GM19238 (cell line): Measurements from ENCODE around the gene KRTAP10-12.

Experiments
- DNase-seq: peaks from one replicate; pipeline ENCODE4 v3.0.0; 2011; ENCODE audit warnings: low spot score; ENCODE audit not compliant: insufficient read length

The KRTAP10-12 gene

DNA sequence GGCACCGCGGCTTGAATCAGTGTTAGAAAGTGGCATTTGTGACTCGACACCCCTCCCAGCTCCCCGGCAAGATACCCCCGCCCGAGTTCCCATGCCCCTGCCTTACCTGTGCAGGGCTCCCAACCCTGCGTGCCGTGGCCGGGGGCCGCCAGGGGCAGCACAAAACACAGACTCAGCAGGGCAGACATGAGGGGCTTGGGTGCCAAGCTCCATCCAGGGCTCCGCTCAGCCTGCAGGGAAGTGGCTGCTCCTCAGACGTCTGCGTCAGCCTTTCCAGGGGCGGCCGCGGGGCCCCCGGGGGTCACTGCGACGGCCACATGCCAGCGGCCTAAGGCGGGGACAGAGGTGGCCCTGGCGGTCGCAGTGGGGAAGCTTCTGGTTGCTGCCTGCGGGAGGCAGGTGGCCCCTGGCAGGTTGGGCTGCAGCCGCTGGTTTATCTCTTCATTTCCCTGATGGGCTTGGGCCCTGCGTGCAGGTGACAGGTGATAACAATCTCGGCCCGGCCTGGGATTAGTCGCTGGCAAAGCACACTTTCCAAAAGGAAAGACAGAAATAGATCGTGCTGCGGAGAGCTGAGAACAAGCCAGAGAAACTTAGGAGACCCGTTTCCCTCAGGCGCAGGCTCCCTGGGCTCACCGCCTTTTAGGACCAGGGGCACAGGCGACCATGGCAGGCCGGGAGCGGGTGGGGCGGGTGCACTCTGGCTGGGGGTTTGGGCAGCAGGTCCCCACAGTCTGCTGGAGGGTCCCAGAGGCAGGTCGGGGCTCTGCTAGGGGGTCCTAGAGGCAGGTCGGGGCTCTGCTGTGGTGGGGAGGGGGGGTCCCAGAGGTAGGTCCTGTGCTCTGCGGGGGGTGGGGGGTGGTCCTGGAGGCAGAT, 14.6 kb downstream of the KRTAP10-12 start, which contains the start of gene TSPEAR:
TSS of gene TSPEAR (minus strand) at position 246 of the 876 bp plus-strand sequence. CDS start at position 188, 58 bp downstream.
- DNase-seq = no peak

DNA sequence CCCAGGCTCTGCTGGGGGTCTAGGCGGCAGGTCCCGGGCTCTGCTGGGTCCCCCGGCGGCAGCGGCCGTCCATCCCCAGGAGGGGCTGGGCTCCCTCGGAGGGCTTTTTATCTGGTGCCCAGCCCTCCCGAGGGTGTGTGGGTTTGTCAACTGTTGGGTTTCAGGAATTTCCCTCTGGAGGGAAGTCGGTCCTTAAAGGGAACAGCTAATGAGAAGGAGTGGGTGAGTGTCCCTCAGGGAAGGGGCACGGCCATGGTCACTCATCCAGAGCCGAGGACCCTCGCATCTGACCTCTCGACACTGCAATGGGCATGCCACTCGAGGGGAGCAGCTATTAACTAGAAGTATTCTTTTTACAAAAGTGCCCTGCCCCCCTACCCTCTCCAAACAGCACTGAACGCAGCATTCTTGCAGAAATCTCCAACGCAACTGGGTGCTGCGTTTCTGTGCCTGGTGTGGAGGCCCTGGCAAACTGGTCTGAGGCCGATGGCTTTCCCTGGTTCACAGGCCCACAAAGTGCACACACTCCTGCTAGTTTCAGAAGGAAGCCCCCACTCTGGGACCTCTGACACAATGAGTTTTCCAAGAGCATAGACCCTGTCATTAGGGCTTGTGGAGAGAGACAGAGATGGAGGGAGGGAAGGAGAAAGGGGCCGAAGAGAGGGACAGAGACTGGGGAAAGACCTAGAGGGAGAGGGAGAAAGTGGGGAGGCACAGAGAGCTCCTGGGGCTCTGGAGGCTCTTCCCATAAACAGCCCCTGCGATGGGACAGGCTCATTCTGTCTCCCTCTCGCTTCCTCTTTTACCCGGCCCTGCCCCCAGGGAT, 15.4 kb downstream of the KRTAP10-12 start:
- no peak for DNase-seq

DNA sequence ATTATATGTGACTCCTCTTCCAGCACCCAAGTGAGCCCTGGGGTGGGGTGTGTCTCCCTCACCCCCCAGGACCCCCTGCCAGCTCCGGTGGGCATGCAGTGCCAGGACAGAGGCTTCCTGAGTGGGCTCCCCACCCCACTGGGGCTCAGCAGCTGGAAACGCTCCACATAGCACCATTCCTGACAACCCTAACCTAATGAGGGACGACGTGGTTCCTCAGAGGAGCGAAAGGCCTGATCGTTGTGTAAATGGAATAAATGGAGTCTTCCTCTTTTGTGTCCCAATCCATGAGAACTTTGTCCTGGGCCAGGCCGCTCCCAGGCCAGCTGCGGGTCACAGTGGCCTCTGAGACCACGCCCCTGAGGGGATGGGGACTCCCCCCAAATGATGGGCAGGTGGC, 16.2 kb downstream of the KRTAP10-12 start:
- DNase-seq = no peak

DNA sequence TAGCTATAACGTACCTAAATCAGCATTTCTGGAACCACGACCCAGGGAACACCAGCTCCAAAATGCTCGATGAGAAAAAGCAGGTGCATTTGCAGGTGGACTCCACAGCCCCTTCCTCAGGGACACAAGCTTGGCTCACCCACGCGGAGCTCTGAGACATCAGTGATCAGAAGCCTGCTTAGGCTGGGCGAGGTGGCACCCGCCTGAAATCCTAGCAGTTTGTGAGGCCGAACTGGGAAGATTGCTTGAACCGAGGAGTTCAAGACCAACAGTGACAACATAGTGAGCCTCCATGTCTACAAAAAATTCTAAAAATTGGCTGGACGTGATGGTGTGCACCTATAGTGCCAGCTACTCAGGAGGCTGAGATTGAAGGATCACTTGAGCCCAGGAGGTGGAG, 16.9 kb downstream of the KRTAP10-12 start:
- no peak for DNase-seq

DNA sequence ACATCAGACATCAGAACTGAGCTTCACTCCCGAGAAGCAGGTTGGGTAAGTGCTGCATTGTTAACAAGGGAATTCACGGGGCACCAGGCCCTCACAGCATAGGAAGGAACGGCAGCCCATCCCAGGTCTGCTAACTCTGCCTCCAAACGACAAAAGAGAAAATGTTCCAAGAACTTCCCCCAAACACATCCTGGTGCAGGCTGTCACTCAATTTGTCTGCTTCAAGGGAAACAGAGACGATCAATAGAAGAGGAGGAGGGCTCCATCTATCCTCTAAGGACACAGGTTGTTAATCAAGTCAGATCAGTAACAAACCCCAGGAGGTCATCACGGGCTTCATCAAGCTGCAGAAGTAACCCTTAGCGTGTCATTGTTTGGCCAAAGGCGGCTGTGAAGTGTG, 17.9 kb downstream of the KRTAP10-12 start:
- no peak for DNase-seq

DNA sequence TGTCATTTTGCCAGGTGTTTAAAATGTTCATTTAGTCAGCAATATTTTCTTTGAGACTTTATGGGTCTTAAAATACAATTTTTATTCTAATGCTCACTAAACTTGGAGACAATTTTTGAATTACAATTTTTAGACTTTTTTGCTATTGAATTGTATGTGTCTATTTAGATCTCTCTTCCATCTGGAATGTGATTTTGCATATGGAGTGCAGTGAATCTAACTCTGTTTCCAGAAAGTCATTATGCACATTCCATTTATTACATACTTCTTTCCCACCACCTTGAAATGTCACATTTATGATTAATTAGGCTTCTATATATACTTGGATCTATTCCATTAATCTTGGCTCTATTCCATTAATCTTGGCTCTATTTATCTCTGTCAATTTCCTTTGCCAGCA, 20.0 kb downstream of the KRTAP10-12 start:
- no peak for DNase-seq

DNA sequence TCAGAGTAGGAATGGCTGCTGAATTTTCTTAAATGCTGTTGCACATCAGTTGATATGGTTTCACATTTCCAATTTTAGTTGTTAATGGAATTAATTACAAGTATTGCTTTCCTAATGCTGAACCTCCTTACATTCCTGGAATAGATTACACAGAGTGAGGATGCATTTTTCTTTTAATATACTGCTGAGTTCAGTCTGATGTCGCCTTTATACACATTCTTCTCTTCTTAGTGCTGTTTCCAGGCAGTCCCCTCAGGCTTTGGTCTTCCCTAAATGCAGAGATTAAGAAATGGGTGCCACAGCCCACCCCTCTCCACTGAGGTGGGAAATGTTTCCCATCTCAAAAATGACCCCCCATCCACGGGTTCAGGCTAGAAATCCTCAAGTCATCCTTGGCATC, 21.1 kb downstream of the KRTAP10-12 start:
- DNase-seq = no peak

DNA sequence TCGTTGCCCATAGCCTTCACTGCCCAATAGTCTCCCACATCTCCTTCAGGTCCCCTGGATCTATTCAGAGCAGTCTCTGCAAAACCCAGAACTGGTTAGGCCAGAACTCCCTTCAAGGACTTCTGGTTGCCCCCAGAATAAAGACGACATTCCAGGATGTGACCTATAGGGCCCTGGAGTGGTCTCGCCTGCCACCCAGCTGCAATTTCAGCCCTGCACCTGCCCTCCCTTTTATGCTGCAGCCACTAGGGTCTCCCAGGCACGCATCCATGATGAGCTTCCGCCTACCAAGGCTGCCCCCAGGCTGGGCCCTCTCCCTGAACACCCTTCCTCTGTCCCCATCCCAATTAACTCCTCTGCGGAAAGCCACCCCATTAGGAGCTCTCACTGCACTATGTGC, 21.6 kb downstream of the KRTAP10-12 start:
- DNase-seq = no peak

DNA sequence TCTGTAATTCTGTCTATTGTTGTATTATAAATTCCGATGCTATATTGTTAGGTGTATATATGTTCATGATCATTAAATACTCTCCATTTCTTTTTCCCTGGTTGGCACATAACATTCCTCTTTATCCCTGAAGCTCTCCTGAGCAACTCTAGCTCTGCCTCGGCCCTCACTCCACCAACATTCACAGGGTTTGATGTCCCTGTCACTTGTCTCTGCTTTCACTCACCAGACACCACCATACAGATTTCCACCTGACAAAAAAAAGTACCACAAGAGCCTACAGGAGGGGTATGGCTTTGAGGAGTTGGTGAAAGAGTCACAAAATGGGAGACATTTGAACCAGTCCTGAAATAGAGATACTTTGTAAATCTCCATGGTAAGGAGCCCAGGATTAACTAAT, 23.2 kb downstream of the KRTAP10-12 start:
- no peak for DNase-seq

DNA sequence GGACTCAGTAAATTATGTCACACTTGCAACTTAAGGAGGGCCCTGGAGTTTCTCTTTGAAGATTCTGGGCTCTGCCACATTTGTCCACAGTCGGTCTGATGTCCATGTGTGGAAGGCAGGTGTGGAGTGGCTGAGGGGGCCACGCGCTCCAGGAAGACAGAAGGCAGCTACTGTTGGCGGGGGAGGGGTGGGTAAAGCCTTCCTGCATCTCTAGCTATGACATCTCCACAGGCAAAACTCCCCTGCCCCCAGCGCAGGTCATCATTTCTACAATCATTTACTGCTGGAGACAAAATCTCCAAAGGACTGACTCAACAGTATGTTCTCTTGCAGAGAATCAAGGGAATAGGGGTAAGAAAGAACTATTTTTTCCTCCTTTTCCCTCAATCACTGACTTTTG, 25.8 kb downstream of the KRTAP10-12 start:
- no peak for DNase-seq

DNA sequence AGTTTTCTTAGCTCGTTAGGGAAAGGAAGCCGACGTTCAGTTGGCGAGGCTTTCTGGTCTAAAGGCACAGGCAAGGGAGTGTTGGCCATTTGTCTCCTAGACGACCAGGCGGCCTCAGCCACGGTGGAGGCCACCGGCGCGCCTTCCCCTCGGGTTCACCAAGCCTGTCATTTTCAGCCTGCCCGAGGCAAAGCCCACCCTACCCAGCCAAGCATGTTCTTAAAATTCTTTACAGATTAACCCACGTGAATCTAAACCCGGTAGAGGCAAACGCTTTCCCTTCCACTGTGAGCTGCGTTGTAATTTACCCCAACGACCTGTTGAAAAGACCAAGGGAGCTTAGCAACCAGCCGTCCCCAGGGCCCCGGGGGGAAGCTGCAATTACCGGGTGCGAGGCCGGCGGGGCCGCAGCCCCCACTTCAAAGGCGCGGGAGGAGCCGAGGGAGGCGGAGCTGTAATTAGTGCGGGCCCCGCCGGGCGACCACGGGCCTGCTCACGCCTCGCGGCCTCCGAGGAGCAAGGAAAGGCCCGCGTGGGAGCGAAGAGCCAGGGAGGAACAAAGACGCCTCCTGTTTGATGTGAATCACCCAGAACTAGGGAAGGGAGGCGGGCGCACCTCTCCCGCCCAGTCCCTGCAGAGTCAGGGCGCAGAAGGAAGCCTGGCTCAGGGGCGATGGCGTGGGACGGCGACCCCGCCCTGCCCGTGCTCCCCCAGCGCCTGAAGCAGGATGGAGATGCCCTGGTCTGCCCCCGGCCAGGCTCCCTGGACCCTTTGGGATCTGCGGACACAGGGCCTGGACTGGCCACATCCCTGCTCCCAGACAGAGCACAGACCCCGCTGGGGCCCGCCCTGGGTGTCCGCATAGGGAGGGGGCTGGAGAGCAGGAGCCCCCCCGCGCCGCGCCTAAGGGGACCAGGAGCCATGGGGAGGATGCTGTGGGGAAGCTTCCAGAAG, 26.5 kb downstream of the KRTAP10-12 start:
- DNase-seq = no peak

DNA sequence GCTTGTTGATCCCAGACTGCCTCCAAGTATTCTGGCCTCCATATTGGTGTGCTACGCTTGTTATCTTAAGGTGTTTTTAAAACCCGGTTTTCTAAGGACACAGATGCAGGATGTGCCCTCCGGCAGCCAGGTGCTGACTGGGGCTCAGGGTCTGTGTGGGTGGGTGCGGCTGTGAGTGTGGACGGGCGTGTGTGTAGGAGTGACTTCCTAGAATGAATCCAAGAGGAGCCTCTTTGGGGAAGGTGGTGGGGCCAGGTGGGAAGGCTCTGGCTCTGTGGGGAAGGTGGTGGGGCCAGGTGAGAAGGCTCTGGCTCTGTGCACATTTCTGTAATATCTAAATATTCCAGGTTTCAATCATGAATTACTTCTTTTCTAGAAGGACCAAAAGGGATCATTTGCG, 27.2 kb downstream of the KRTAP10-12 start:
- no peak for DNase-seq

DNA sequence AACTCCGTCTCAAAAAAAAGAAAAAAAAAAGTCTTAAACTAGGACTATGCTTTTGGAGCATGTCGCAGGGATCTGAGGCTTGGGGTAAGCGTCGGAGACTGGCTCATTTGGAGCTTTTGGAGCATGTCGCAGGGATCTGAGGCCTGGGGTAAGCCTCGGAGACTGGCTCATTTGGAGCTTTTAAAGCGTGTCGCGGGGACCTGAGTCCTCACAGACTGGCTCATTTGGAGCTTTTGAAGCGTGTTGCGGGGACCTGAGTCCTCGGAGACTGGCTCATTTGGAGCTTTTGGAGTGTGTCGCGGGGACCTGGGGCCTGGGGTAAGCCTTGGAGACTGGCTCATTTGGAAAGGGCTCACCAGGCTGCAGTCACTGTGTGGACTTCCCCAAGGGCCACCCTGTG, 28.0 kb downstream of the KRTAP10-12 start:
- no peak for DNase-seq

DNA sequence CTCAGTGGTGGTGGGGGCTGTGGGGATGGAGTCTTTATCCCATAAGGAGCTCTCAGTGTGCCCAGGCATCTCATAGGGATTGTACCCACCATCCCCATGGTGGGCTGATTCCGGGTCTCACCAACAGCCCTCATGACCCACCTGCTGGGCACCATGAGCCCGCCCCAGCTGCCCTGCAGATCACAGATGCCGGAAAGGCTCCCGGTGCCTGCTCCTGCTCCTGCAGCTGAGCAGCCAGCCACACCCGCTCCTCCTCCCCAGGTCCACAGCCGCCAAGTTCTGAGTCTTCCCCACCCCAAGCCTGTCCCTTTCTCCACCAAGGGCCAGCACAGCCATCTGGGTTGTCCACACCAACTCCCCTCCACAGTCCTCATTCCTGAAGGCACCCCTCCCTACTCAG, 29.9 kb downstream of the KRTAP10-12 start:
- DNase-seq = no peak

DNA sequence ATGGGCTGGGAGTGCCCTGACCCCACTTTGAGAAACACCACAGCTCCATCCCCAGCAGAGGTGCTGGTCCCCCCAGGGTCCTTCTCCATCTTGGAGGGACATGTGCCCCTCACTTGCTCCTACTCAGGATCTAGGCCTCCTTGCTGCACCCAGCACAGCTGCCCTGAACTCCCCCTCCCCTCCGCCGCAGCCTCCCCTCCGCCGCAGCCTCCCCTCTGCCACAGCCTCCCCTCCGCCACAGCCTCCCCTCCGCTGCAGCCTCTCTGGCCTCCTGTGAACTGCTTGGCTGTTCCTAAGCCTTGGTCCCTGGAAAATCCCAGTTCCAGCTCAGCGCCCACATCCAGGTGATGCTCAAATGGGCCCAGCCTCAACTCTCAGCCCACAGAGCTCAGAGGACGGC, 30.3 kb downstream of the KRTAP10-12 start:
- no peak for DNase-seq

DNA sequence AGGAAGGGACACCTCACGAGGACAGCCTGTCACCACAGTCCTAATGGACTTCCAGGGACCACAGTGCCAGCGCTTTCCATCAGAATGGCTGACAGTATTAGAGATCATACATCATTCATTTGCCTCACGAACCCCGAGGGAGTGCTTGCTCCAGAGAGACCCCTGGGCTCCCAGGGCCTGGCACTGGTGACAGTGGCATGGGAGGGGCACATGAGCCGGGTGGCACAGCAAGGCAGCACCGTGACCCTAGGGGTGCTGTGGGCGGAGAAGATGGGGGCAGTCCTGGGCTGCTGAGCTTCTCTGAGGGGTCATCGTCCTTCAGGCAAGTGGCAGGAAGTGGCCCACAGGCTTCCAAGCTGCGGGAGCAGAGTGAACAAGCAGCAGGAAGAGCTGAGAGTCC, 30.8 kb downstream of the KRTAP10-12 start:
- DNase-seq = no peak

DNA sequence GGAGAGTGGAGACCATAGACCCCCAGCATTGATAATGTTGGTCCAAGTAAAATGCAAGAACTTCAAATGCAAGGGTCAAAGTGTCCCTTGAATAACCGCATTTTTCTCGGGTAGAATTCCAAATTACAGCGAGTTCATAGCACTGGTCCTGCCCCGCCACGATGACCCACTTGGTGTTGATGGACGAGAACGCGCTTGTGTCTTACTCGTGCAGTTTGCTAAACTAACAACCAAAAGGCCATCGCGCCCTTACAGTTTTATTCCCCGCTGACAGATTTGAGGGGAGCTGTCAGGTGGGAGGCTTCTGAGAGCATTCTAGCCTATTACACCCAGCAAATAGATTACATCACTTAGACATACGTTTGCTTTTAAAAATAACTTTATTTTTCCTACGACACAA, 31.7 kb downstream of the KRTAP10-12 start:
- no peak for DNase-seq

DNA sequence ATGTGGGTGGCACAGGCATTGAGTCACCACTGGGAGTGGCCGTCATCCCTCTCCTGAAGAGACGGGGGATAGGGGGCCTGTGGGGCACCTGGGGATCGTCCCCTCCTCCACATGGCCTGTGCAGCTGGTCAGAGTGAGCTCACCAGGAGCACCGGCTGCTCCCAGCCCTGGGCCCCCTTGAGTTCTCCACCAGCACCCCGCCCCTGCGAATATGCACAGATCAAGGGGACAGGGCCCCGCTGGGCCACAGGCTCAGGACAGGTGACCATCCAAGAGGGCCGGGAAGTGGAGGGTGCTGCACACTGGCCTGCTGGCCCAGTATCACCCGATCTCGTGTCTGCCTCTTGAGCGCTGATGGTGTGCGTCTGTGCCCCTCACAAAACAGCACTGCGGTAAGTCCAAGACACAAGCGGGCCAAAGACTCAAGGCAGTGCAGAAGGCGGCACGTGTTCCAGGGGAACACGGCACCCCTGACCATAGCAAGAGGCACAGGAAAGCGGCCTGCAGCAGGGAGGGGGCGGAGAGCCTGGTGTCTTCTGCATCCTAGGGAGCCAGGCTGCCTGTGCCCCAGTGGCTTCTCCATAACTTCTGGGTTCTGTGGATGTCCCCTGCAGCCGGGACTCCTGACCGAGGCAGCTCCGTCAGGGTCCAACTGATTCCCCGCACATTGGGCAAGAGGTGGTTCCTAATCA, 32.5 kb downstream of the KRTAP10-12 start:
- DNase-seq = no peak

DNA sequence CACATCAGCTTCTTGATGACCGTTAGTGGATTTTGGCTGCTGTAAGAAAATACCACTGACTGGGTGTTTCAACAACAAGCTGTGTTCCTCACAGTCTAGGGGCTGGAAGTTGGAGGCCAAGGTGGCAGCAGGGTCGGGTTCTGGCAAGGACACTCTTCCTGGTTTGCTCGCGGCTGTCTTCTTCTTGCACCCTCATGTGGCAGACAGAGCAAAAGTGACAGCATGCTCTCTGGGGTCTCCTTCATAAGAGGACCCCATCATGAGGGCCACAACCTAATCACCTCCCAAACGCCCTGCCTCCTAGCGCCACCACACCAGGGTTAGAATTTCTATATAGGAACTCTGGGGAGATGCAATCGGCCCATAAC, 33.0 kb downstream of the KRTAP10-12 start:
- no peak for DNase-seq

DNA sequence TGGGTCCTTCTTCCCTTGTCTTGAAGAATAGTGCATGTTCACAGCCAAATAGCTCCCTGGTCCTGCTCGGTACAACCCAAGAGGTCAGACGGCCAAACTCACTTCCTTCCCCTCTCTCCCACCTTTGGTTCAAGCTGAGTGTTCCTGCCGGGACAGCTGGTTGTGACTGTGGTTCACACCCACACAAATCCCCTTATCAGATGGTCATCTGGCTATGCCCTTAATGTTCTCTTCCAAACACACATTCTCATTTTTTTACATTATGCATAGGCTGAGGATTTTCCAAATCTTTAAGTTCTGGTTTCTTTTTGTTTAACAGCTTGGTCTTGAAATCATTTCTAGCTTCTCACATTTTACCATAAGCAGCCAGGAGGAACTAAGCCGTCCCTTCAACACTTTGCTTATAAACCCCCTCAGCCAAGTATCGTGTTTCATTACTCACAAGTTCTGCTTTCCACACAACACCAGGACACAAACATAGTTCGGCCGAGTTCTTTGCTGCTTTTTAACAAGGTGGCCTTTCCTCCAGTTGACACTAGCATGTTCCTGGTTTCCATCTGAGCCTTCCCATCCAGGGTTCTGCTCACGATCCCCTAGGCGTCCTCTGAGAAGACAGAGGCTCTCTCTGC, 34.1 kb downstream of the KRTAP10-12 start:
- no peak for DNase-seq
